Measurements from ENCODE around the gene FGF4.
A peak's percentile ranks its signal among the peaks of the same experiment; 100 is the strongest.

Gene FGF4

DNA sequence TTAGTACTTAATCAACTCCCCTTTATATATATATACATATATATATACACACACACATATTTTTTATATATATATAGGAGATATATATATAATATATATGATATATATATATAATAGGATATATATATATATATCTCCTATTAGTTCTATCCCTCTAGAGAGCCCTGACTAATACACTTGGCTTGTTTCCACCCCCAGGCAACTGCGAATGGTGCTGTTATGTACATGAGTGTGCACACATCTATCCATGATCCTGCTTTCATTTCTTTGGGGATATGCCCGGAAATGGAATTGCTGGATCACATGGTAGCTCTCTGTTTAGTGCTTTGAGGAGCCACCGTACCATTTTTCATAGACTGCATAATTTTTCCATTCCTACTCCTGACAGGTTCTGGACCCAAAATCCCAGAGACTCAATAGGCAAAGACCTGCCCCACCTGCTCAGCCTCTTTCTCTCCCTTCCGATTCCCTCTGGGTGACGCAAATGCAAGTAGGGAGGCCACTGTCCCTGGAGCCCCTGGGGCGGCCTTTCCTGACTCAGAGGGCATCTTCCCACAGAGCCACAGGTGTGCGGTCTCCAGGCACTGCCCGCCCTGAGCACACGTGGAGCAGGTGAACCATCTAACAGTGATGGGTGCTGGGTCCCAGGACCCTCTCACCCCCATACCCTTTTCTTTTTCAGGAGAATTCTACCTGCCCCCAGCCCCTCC lies 32.1 kb upstream of the FGF4 start:
- DNase-seq (ENCODE audit: low read depth) = no peak

GRCh38 chr11:69804769-69805508 lies 29.8 kb upstream of the FGF4 start:
- DNase-seq (ENCODE audit: low read depth) = no peak

- no peak for DNase-seq (ENCODE audit: low read depth)
Measured at GRCh38 chr11:69803604-69804218, 28.6 kb upstream of the FGF4 start.

DNA sequence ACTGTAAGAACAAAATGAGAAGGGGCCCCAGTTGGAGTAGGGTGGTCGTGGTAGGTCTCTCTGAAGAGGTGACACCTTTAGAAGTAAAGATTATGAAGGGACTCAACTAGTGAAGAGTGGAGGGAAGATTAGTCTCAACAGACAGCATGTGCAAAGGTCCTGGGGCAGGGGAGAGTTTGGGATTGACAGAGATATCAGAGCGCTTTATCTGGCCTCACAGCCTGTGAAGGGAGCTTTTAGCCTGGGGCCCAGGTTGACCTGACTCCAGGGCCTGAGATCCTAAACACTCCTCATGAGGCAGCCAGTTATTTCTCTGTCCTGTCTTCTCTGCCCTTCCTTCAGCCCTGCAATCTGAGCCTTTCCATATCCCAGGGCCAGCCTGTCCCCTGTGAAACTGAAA lies 27.9 kb upstream of the FGF4 start:
- no peak for DNase-seq (ENCODE audit: low read depth)

DNA sequence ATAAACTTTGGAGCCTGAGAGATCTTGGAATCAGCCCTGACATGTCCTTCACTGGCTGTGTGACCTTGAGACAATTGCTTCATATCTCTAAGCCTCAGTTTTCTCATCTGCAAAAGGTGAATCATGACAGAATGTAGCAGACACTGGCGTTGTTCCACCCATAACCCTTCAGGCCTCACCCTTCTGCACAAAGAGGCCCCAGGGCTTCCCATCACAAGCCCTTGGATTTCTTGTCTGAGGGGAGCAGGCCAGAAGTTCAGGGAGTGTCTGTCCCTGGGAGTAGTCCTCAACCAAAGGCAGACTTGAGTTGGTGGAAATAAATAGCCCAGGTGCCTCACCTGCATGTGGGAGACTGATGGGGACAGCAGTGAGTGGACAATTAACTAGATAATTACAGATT lies 27.4 kb upstream of the FGF4 start:
- DNase-seq (ENCODE audit: low read depth) = no peak

GRCh38 chr11:69801513-69802335 lies 26.6 kb upstream of the FGF4 start:
- DNase-seq (ENCODE audit: low read depth) = peak; percentile 8

GRCh38 chr11:69800278-69800677 lies 25.1 kb upstream of the FGF4 start:
- no peak for DNase-seq (ENCODE audit: low read depth)

GRCh38 chr11:69799582-69799981 lies 24.4 kb upstream of the FGF4 start:
- no peak for DNase-seq (ENCODE audit: low read depth)

DNA sequence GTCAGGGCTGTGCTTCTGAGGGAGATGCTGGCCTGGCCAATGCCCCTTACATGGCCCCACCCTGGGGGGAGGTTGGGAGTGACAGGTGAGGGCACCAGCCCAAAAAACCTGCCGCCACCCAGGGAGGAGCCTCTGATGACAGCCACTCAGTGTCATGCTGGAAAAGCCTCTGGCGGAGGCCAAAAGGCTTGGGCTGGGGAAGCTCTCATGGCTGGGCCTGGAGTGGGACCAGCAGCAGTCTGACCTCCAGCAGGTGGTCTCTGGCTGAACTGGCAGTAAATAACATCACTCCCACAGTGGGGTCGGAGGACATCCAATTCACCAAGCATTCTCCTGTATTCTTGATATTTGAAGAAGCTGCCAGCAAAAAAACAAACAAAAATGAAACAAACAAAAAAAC lies 24.0 kb upstream of the FGF4 start:
- no peak for DNase-seq (ENCODE audit: low read depth)

- DNase-seq (ENCODE audit: low read depth) = no peak
Measured at GRCh38 chr11:69797737-69798528, 22.8 kb upstream of the FGF4 start.

DNA sequence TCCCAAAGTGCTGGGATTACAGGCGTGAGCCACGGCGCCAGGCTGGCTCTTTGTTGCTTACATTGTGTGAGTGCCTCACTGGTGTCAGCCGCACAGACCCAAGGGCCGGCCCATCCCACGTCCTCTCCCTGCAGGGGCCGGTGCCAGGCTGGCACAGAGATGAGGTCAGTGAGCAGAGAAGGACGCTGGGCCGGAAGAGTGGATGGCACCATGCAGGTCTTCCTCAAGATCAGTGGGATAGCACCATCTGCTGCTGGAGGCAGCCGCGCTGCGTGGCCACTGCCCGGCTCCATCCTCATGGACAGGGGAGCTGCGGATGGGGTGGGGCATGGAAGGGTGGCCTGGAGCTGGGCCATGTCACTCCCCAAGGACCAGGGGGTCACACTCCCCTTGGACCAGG lies 22.0 kb upstream of the FGF4 start:
- no peak for DNase-seq (ENCODE audit: low read depth)

DNA sequence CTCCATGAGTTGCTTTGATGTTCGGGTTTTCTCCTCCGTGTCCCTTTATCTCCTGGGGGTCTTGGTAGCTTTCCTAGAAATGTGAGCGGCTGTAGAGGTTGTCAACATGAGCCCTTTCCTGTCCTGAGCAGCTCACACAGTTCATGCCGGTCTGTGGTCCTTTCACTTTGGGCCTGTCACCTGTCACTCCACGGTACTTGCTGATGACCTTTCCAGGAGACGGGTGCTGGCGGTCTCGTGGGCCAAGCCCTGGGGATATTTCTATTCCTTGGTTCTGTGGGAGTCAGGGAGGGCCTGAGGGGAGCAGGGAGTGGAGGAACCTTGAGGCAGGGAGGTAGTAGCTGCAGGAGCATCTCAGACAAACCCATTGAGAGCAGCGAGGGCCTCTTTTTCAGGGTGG lies 20.9 kb upstream of the FGF4 start:
- no peak for DNase-seq (ENCODE audit: low read depth)

DNA sequence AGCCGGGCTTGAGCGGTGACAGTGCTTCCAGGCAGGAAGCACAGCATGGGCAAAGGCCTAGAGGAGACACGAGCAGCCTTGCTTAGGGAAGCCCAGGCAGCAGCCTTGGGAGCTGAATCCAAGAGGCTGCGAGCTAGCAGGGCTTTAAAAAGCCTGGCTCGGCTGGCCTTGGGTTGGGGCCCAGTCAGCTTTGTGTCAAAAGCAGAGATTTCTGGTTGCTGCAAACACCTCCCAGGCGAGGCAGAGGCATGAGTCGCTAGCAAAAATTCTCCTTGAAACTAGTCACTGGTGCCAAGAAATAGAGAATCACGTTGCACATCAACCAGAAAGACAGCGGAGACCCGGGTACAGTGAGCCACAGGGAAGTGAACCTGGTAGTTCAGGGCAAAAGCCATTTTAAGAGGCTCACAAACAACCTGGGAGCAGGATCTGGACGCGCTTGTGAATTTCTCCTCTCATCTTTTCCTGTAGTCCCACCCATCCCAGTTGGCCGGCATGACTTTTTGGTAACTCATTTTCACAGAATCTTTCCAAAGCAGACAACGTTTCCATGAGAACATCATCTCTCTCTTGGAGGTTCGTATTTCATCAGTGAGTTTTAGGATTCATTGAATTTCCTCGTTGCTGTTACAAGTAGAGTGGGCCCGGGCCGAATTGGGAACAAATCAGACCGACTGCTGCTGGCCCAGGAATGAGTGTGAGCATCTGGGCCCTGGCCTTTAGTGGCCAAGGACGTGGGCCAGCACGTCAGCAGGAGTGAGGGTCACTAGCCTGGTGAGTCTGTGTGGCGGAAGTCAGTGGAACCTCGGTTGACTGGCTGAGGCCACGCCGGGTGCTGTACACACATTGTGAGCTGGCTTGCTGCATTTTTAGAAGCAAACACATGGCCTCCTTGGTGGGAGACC lies 16.4 kb upstream of the FGF4 start:
- DNase-seq (ENCODE audit: low read depth) = no peak

DNA sequence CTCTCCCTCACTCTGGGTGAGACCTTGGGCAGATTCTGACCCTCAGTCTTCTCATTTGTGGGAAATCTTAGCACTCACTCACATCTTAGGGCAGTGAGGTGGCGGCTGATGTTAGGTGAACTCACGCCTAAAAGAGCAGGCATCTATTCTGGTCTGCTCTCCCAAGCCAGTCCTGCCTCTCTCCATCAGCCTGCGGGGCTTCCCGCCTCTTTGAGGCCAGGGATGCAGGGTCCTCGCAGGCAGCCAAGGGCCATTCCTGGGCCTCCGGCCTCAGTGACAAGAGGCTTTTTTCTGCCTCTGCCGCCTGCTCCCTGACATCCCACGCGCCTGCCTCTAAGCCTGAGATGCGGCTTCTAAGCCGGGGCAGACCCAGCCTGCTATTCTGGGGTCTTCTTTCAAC lies 13.8 kb upstream of the FGF4 start:
- no peak for DNase-seq (ENCODE audit: low read depth)

GRCh38 chr11:69787906-69788305 lies 12.8 kb upstream of the FGF4 start:
- no peak for DNase-seq (ENCODE audit: low read depth)

- no peak for DNase-seq (ENCODE audit: low read depth)
Measured at GRCh38 chr11:69787457-69787856, 12.3 kb upstream of the FGF4 start.

GRCh38 chr11:69781241-69781640 lies 6.1 kb upstream of the FGF4 start:
- DNase-seq (ENCODE audit: low read depth) = no peak

DNA sequence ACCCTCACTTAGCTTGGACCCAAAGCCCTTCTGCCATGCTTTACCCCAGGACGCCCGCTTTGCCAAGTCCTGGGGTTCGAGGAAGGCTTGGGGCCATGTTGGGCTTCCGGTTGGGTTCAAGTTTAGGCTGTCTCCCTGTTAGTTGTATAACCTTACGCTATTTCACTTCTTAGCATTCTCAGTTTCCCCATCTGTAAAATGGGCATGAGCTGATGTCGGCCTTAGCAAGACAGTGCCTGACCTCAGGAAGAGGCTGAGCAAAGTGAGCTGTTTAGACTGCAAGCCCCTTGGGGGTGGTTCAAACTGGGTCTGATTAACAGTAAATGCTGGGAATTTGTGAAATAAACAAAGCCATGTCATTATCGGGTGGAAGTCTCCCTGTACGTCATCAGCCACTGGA lies 3.2 kb upstream of the FGF4 start:
- no peak for DNase-seq (ENCODE audit: low read depth)

DNA sequence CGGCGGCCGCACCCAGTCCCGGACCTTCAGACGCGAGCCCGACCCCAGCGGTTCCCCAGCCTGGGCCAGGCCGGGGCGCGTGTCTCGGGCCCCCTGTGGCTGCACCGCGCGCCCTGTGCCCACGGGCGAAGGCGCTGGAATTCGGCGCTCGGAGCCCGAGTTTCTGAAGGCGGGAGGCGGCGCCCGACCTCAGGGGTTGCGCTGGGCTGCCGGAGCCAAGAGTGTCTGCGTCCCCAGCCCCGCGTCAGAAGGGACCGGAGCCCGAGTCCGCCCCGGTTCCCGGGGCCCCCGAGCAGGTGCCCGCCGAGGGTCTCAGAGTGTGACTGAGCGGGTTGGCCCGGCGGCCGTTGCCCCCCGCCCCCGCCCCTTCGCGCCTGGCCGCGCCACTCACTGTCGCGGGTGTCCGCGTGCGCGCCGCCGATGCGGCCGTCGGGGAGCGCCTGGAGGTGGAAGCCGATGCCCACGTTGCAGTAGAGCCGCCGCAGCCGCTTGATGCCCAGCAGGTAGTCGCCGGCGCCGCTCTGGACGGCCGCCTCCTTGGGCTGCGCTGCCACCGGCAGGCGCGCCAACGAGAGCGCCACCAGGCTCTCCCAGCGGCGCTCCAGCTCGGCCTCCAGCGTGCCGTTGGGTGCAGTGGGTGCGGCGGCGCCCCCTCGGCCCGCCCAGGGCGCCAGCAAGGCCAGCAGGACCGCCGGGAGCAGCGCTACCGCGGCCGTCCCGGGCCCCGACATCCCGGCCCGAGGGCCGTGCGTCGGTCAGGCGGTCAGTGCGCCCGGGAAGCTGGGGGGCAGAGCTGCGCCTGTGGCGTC lies 583 bp downstream of the FGF4 start:
- no peak for DNase-seq (ENCODE audit: low read depth)
